IPS-15b (cell line): Measurements from ENCODE around the gene LYPD1.

ENCODE experiments used
- H3K27me3 ChIP-seq: one replicate; pipeline ENCODE4 v1.6.1; 2013; ENCODE audit warnings: low read length; ENCODE audit not compliant: control insufficient read depth, insufficient read depth
- H3K36me3 ChIP-seq: one replicate; pipeline ENCODE4 v1.6.1; 2013; ENCODE audit warnings: low read length; ENCODE audit not compliant: control insufficient read depth, insufficient read depth
- H3K4me1 ChIP-seq: one replicate; pipeline ENCODE4 v1.6.1; 2013; ENCODE audit warnings: mild to moderate bottlenecking, low read length; ENCODE audit not compliant: control insufficient read depth, insufficient read depth
- H3K4me3 ChIP-seq: one replicate; pipeline ENCODE4 v1.5.1; 2013; ENCODE audit warnings: low read depth, low read length
- H3K9ac ChIP-seq: one replicate; pipeline ENCODE4 v1.6.1; 2013; ENCODE audit warnings: low read depth, mild to moderate bottlenecking, low read length
- H3K9me3 ChIP-seq: one replicate; pipeline ENCODE4 v1.6.1; 2013; ENCODE audit warnings: mild to moderate bottlenecking, low read length; ENCODE audit not compliant: control insufficient read depth, insufficient read depth

Gene LYPD1

DNA sequence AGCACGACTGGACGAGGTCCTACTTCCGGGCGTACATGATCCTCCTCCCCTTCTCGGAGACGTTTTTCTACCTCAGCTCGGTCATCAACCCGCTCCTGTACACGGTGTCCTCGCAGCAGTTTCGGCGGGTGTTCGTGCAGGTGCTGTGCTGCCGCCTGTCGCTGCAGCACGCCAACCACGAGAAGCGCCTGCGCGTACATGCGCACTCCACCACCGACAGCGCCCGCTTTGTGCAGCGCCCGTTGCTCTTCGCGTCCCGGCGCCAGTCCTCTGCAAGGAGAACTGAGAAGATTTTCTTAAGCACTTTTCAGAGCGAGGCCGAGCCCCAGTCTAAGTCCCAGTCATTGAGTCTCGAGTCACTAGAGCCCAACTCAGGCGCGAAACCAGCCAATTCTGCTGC is 24.8 kb downstream of the LYPD1 start:
- Histone ChIP-seq H3K4me1 (peaks cover 5% of the 10 kb centered on the region), H3K9me3 (no peaks in the 10 kb centered on the region), H3K9ac (no peak overlapping the region), H3K36me3 (no peaks in the 10 kb centered on the region), H3K27me3 (no peaks in the 10 kb centered on the region), H3K4me3 (no peak overlapping the region)

DNA sequence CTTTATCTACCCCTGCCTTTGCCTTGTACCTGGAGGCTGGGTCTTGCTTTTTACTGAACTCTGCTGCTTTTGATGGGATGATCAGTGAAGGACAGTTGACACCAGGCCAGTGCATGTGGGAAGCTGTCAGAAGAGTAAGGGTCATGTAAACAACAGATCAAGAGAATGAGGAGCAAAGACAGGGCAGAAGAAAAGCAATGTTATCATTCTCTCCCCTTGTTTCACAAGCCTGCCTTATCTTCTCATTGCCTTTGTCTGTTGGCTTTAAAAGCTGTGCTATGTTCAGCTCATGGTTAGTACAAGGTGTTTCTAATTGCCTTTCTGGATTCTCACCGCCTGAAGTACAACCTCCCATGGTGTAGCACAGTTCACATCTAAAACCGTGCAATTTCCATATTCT is 27.6 kb downstream of the LYPD1 start:
- H3K4me1 ChIP-seq: peaks cover 5% of the 10 kb centered on the region

DNA sequence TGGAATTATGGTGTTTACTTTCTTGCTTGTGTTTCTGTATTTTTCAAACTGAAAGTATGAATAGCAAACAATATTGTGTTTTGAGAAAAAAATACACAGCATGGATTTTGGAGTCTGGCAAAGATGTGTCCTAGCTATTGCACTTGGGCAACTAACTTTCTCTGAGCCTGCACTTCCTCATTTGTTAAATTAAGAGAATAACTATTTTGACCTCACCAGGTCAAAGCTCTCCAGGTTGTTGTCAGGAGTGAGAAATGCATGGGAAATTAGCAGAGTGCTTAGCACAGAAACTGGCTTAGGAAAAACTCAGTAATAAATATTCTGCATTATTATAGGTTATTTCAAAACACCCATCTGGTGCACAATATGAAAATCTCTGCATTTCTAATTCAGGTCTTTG is 28.2 kb downstream of the LYPD1 start:
- Histone ChIP-seq H3K27me3 (no peaks in the 10 kb centered on the region), H3K4me1 (peaks cover 5% of the 10 kb centered on the region), H3K36me3 (no peaks in the 10 kb centered on the region), H3K4me3 (no peak overlapping the region), H3K9ac (no peak overlapping the region), H3K9me3 (no peaks in the 10 kb centered on the region)

More for the DNA sequence above, 27.6 kb downstream of the LYPD1 start:
- no peaks in the 10 kb centered on the region for H3K9me3 ChIP-seq
- H3K9ac ChIP-seq: no peak overlapping the region
- no peak overlapping the region for H3K4me3 ChIP-seq
- H3K27me3 ChIP-seq: no peaks in the 10 kb centered on the region
- no peaks in the 10 kb centered on the region for H3K36me3 ChIP-seq

GRCh38 chr2:132640116-132640515 is 29.9 kb downstream of the LYPD1 start:
- Histone ChIP-seq H3K4me3 (no peak overlapping the region), H3K9ac (no peak overlapping the region), H3K4me1 (peaks cover 3% of the 10 kb centered on the region), H3K9me3 (no peaks in the 10 kb centered on the region), H3K27me3 (no peaks in the 10 kb centered on the region), H3K36me3 (no peaks in the 10 kb centered on the region)

- Histone ChIP-seq H3K9ac (no peak overlapping the region), H3K9me3 (no peaks in the 10 kb centered on the region), H3K4me1 (no peaks in the 10 kb centered on the region), H3K27me3 (no peaks in the 10 kb centered on the region), H3K36me3 (no peaks in the 10 kb centered on the region), H3K4me3 (no peak overlapping the region)
Measured at GRCh38 chr2:132638313-132639040, 31.5 kb downstream of the LYPD1 start.

GRCh38 chr2:132636346-132636745 is 33.7 kb downstream of the LYPD1 start:
- Histone ChIP-seq H3K4me1 (peaks cover 5% of the 10 kb centered on the region), H3K9ac (no peak overlapping the region), H3K27me3 (no peaks in the 10 kb centered on the region), H3K9me3 (no peaks in the 10 kb centered on the region), H3K4me3 (no peak overlapping the region), H3K36me3 (no peaks in the 10 kb centered on the region)

DNA sequence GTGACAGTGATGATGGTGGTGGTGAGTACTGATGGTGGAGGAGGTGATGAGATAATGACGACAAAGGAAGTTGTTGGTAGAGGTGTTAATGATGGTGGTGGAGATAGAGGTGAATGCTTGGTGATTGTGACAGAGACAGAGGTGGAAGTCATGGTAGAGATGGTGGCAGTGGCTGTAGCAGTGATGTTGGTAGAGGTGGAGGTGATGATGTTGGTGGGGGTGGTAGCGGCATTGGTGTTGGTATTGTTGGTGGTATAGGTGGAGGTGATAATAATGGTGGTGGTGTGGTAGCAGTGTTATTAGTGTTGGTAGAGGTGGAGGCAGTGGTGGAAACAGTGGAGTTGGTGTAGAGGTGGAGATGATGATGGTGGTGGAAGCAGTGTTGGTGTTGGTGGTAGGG is 36.4 kb downstream of the LYPD1 start:
- Histone ChIP-seq H3K36me3 (no peaks in the 10 kb centered on the region), H3K4me1 (peaks cover 5% of the 10 kb centered on the region), H3K4me3 (no peak overlapping the region), H3K9ac (no peak overlapping the region), H3K9me3 (no peaks in the 10 kb centered on the region), H3K27me3 (no peaks in the 10 kb centered on the region)

- Histone ChIP-seq H3K36me3 (no peaks in the 10 kb centered on the region), H3K4me1 (peaks cover 5% of the 10 kb centered on the region), H3K9ac (no peak overlapping the region), H3K4me3 (no peak overlapping the region), H3K9me3 (no peaks in the 10 kb centered on the region), H3K27me3 (no peaks in the 10 kb centered on the region)
Measured at GRCh38 chr2:132632000-132632649, 37.9 kb downstream of the LYPD1 start.

GRCh38 chr2:132627536-132627935 is 42.5 kb downstream of the LYPD1 start:
- no peaks in the 10 kb centered on the region for H3K36me3 ChIP-seq
- H3K27me3 ChIP-seq: no peaks in the 10 kb centered on the region
- no peaks in the 10 kb centered on the region for H3K9me3 ChIP-seq

DNA sequence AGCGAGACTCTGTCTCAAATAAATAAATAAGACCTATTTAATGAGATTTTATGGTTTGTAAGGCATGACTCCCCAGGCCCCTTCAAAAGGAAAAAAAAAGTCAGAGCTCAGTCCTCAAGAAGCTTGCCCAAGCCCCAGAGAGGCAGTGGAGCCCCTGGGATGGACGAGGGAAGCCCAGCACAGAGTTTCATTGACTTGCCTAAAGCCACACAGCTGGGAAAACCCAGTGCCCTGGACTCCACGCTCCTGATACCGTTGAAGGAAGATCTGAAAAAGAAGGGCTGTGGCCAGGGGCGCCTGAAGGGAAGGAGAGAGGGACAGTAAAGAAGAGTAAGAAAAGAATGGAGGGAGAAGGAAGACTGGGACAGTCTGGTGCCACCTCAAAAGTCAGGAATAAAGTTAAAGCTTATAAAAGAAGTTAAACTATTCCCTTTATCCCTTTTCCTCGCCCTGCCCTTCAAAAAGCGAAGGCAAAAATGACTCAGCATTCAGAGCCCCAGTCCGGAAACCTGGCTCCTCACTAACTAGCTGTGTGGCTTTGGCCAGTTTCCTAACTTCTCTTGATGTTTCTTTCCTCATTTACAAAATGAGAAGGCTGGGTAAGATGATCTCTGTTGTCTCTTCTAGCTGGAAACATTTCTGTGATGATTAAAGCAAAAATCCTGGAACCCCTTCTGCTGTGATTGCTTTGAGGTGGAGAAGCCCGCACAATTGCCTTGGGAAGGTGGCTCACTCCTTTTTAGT is 46.7 kb downstream of the LYPD1 start:
- Histone ChIP-seq H3K9me3 (no peaks in the 10 kb centered on the region), H3K36me3 (no peaks in the 10 kb centered on the region), H3K9ac (no peak overlapping the region), H3K4me3 (no peak overlapping the region), H3K4me1 (peaks cover 9% of the 10 kb centered on the region), H3K27me3 (no peaks in the 10 kb centered on the region)

More at GRCh38 chr2:132627536-132627935, 42.5 kb downstream of the LYPD1 start:
- Histone ChIP-seq H3K4me1 (peaks cover 13% of the 10 kb centered on the region), H3K9ac (no peak overlapping the region), H3K4me3 (no peak overlapping the region)

DNA sequence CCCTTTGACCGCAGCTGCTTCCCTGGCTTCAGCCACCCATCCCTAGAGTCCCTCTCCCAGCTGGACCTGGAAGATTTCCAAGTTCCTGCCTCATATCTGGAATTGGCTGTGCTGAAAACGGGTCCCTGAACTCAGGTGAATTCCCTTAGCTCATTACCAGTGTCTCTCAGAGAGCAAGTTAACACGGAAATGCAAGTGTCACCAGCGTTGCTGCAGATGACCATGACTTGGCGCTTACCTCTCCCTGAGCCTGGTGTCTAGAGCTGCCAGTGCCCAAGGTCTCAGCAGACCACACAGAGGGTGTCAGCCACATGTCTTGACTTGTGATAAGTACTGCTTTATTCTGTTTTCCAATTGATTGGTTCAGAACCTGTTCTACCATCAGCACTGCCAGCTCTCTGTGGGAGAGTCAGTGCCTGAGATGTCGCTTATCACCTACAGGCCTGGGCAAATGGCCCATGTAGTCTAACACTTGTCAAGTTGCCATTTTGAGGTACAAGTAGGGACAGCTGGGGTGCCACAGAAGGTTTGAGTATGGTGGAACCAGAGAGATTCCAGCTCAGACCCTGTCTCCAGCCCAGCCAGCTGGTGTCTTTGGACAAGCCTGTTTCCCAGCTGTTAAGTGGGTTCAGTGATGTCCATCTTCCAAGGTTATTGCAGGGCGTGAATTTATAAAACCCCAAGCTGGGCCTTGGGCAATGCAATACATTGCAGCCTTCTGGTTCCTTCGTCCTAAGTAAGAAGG is 48.7 kb downstream of the LYPD1 start:
- no peak overlapping the region for H3K4me3 ChIP-seq
- H3K36me3 ChIP-seq: no peaks in the 10 kb centered on the region

More for the DNA sequence above, 48.7 kb downstream of the LYPD1 start:
- no peak overlapping the region for H3K9ac ChIP-seq
- H3K9me3 ChIP-seq: no peaks in the 10 kb centered on the region
- peaks cover 9% of the 10 kb centered on the region for H3K4me1 ChIP-seq
- no peaks in the 10 kb centered on the region for H3K27me3 ChIP-seq
